Cerebellar nuclear complex (tissue), 1 donor: ENCODE measurements around the gene SH2D7.
"Not testable (repeated sequence)": the region's sequence is repeated elsewhere in the genome, so short reads cannot be mapped to it uniquely, and the experiment has no call there.

ENCODE experiments used
- DNase-seq, 2 experiments: peaks; one replicate each; lab custom pipeline; 2025; lab: John Stamatoyannopoulos, UW

SH2D7 gene

DNA sequence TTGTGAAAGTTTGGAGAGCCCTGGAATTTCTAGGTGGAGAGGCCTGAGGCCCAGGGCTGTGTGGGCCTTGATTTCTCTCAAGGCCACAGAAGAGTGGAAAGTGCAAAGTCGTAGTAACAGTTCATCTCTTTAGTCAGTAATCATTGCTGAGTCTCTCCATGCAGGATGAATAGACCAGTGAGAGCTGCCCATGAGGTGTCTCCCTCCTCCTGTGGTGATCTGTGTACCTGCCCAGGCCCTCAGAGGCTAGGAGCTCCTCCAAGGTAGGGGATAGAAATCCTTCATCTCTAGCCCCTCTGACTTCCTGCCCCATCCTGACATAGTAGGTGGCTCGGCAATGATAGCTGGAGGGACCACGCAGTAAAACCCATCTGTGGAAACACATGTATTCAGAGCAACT lies 50.0 kb downstream of the SH2D7 start:
- DNase-seq, result no peak

DNA sequence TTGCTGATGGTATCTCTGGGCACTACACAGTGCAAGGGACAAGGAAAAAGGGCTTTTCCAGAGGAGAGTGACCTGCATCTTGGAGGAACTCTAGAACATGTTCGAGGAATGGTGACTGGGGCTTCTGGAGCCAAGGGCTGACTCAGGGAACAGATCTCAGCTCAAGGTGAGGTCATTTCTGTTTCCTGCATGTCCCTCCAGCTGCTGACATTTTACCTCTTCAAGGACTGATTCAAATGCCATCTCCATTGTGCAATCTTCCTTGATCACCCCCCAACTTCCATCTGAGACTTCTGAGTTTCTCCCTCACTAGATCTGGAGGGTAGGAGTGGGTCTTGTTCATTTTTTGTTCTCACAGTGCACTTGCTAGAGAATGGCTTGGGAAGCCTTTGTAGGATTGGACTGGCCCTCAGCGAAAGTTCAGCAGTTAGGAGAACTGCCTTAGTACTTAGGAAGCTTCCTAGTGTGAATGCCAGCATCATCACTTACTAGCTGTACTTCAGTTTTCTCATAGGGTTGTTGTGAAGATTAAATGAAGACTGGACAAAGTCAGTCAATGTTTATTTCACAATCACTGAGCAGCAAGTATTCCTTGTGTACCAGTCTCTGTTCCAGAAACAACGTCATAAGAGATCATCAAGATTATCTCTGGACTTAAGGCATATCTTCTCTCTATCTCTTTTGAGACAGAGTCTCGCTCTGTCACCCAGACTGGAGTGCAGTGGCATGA lies 54.2 kb downstream of the SH2D7 start:
- no peak for DNase-seq

DNA sequence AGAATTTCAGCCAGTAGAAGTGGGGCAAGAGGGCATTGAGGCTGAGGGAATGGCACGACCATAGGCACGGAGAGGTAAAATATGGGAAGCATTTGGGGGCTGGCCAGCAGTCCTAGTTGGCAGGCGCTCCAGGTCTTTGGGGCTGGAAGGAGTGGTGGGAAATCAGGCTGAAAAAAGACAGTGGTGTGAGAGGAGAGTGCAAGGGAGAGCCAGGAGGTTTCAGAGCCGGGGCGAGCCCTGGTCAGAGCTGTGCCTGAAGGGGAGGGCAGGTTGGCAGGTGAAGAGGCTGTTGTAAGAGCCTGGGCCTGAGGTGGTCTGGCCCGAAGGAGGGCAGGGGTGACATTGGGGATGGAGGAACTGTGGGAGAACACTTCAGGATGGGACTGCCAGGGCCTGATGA lies 55.2 kb downstream of the SH2D7 start:
- DNase-seq, result no peak

DNA sequence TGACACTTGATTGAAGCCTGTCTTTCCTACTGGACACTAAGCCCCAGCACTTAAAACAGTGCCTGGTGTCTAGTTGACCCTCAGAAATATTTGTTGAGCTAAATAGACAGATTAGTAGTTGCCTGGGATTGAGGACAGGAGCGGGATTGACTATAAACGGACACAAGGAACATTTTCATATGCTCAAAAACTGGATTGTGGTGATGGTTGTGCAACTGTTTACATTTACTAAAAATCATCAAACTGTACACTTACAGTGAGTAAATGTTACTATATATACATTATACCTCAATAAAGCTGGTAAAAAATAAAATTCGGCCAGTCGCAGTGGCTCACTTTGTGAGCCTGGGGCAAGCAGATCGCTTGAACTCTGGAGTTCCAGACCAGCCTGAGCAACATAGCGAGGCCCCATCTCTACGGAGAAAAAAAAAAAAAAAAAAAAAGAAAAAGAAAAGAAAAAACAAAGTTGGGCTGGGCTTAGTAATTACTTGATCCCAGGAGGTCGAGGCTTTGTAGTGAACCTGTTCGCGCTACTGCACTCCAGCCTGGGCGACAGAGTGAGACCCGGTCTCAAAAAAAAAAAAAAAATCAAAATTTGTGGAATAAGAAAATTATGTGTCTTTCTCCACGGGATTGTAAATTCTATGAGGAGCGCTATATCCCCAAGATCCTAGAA lies 56.2 kb downstream of the SH2D7 start:
- no peak for DNase-seq

DNA sequence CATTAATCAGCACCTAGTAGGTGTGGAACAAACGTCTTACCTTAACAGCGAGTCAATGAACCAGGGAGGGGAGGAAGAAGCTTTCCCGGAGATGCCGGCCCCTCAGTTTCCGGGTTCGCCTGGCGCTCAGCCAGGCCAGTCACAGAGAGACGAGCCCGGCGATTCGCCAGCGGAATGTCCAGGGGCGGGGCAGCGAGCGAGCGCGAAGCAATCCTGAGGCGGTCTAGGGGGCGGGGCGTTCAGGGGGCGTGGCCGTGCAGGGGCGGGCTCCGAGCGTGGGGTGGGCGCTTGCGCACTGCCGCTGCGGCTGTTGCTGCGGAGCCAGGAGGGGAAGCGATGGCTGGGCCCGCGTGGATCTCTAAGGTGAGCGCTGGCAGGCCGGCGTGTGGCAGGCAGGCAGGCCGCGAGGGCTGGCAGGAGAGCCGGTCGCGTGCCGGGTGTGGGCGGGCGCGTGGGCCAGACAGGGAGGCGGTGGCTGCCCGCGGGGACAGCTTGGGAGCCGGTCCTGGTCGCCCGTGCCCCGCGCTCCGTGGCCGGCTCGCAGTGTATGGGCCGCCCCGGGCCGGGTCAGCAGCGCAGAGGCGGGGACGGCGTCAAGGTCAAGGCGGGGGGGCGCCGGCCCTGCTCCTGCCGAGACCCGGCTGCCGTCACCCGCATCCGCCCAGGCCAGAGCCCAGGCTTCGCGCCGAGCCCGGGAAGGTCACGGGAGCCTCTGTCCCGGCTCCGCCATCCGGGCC lies 56.9 kb downstream of the SH2D7 start, which contains the start of gene IDH3A:
IDH3A (plus strand) TSS at position 295 of the 737 bp plus-strand sequence; CDS start at position 337, 42 bp downstream.
- DNase-seq, result peak; percentile 88 to 93

GRCh38 chr15:78149805-78150751 lies 57.7 kb downstream of the SH2D7 start:
- DNase-seq, result no peak

DNA sequence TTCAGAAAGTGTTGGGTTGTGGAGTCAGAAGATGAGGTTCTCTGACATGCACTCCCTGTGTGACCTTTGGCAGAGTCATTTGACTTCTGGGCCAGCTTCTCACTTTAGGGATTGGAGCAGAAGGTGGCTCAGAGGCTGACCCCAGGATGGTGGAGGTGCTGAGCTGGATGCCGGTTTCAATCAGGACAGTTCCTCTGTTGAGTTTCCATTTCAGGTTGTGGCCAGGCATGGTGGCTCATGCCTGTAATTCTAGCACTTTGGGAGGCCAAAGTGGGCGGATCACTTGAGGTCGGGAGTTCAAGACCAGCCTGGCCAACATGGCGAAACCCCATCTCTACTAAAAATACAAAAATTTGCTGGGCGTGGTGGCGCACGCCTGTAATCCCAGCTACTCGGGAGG lies 58.7 kb downstream of the SH2D7 start:
- not testable (repeated sequence) for DNase-seq
